K562 (cell line): ENCODE results near the gene GJC2. TPM values are rescaled to one million over a fixed set of nuclear protein-coding genes. Genes with fewer than 3 reads are reported as not detected.

Experiments used
- E2F1 ChIP-seq: sonication (generic); formaldehyde crosslinking; IDR thresholded peaks from 2 replicates; pipeline ENCODE4 v1.8.1; 2023; ENCODE audit warnings: mild to moderate bottlenecking, missing genetic modification reagents, moderate library complexity
- EZH2 ChIP-seq: IDR thresholded peaks from 2 replicates; pipeline ENCODE4 v1.6.1; 2012; ENCODE audit warnings: low read depth, mild to moderate bottlenecking, inconsistent platforms, low read length, borderline replicate concordance
- FOXJ2 ChIP-seq: fragments of 200-800 bp; sonication (Bioruptor generic); IDR thresholded peaks from 2 replicates; pipeline ENCODE4 v1.6.1; 2016; ENCODE audit warnings: missing genetic modification characterization, missing compliant biosample characterization
- GTF2F1 ChIP-seq: IDR thresholded peaks from 2 replicates; pipeline ENCODE4 v1.6.1; 2011; ENCODE audit warnings: low read depth, low read length, improper control_type of control experiment
- HDAC3 ChIP-seq: fragments of 450-650 bp; IDR thresholded peaks from 2 replicates; pipeline ENCODE4 v1.6.1; 2018; ENCODE audit warnings: borderline replicate concordance, mild to moderate bottlenecking, moderate library complexity; ENCODE audit not compliant: partially characterized antibody
- HMGN3 ChIP-seq: IDR thresholded peaks from 2 replicates; pipeline ENCODE4 v1.6.1; 2011; ENCODE audit warnings: borderline replicate concordance, low read depth, mild to moderate bottlenecking, mixed read lengths, low read length; ENCODE audit not compliant: insufficient read length; ENCODE audit errors: extremely low read depth
- HOXB6 ChIP-seq: fragments of 250-450 bp; sonication (Bioruptor Pico); IDR thresholded peaks from 2 replicates; pipeline ENCODE4 v1.5.1; 2022; ENCODE audit warnings: mild to moderate bottlenecking, borderline replicate concordance
- MCM7 ChIP-seq, 2 experiments: fragments of 450-650 bp; IDR thresholded peaks; 2 replicates each; pipeline ENCODE4 v1.6.1; 2016 to 2018
- MEF2A ChIP-seq: IDR thresholded peaks from 2 replicates; pipeline ENCODE4 v1.6.1; 2011; ENCODE audit warnings: low read depth, mild to moderate bottlenecking, low read length, moderate library complexity; ENCODE audit not compliant: control insufficient read depth
- NCOA2 ChIP-seq, 2 experiments: fragments of 450-650 bp; IDR thresholded peaks; 2 replicates each; pipeline ENCODE4 v1.6.1; 2018; ENCODE audit warnings: mild to moderate bottlenecking in 2 of 2, moderate library complexity in 1 of 2; ENCODE audit not compliant: partially characterized antibody in 2 of 2
- NR4A1 ChIP-seq, 2 experiments: fragments of 250-450 bp in 1 of 2; fragments of 450-650 bp in 1 of 2; sonication (Bioruptor Pico) in 1 of 2; IDR thresholded peaks; 2 replicates each; pipeline versions ENCODE4 v1.4.0 to v1.6.1; 2016 to 2020; ENCODE audit warnings: mild to moderate bottlenecking in 2 of 2, missing compliant biosample characterization in 1 of 2, missing genetic modification characterization in 1 of 2, moderate library complexity in 1 of 2
- POLR2G ChIP-seq: fragments of 200-400 bp; formaldehyde crosslinking; IDR thresholded peaks from 2 replicates; pipeline ENCODE4 v1.6.1; 2017; ENCODE audit warnings: low read depth, mild to moderate bottlenecking, antibody characterized with exemption, low read length, moderate library complexity
- SREBF1 ChIP-seq: fragments of 150-350 bp; IDR thresholded peaks from 2 replicates; pipeline ENCODE4 v1.6.1; 2014; ENCODE audit warnings: antibody characterized with exemption, low read depth, low read length, borderline replicate concordance
- SRF ChIP-seq, 2 experiments: fragments of 250-450, 450-650 bp in 1 of 2; sonication (Bioruptor Pico) in 1 of 2; sonication (generic) in 1 of 2; formaldehyde crosslinking; IDR thresholded peaks; 2 replicates each; pipeline versions ENCODE4 v1.5.0 to v1.5.1; 2020 to 2022; ENCODE audit warnings: mild to moderate bottlenecking in 1 of 2, missing genetic modification reagents in 1 of 2
- TEAD4 ChIP-seq, 2 experiments: sonication (generic) in 1 of 2; formaldehyde crosslinking in 1 of 2; IDR thresholded peaks; 2 replicates each; pipeline versions ENCODE4 v1.6.1 to v1.8.0; 2012 to 2022; ENCODE audit warnings: borderline replicate concordance in 1 of 2, inconsistent platforms in 1 of 2, low read length in 1 of 2, mild to moderate bottlenecking in 1 of 2, missing genetic modification reagents in 1 of 2
- THRA ChIP-seq: fragments of 450-650 bp; IDR thresholded peaks from 2 replicates; pipeline ENCODE4 v1.6.1; 2017; ENCODE audit warnings: mild to moderate bottlenecking, moderate library complexity
- WHSC1 ChIP-seq: IDR thresholded peaks from one replicate; pipeline ENCODE4 v1.6.1; 2012; ENCODE audit warnings: low read length, control low read depth, inconsistent platforms
- ZNF280B ChIP-seq: fragments of 250-450 bp; sonication (Bioruptor Pico); IDR thresholded peaks from 2 replicates; pipeline ENCODE4 v1.5.1; 2021; ENCODE audit warnings: mild to moderate bottlenecking
- polyA plus RNA-seq, 8 experiments: library from polyadenylated mRNA; depleted of rRNA in 4 of 8; stranded (reverse) in 5 of 8; unstranded in 3 of 8; fragments of >200 nt; fragmentation: Nextera tagmentation in 2 of 8; fragmentation: Illumina TruSeq in 1 of 8; extraction: Ambion mirVana in 2 of 8; extraction: Trizol in 1 of 8; gene quantifications; 2 replicates each; pipeline versions ENCODE4 v1.2.1 to v1.2.3, GENCODE V29; 2011 to 2014; ENCODE audit warnings: inconsistent platforms in 1 of 8, missing spikeins in 1 of 8
- total RNA-seq, 7 experiments: library from RNA; depleted of rRNA in 6 of 7; stranded (reverse); fragments of >200 nt in 6 of 7; fragmentation: Illumina TruSeq in 2 of 7; extraction: Trizol in 2 of 7; gene quantifications; 2 replicates each; pipeline versions ENCODE4 v1.2.1 to v1.2.3, GENCODE V29; 2011 to 2021; ENCODE audit warnings: low replicate concordance in 1 of 7
- TF ChIP-seq, protein P1 (sequence below): sonication (generic); formaldehyde crosslinking; IDR thresholded peaks from 2 replicates; pipeline ENCODE4 v1.8.1; 2023; ENCODE audit warnings: mild to moderate bottlenecking, missing genetic modification reagents

Gene GJC2
- total and polyA plus RNA-seq, 9 of the 15 experiments (the other 6 are each of a cell fraction or from before 2014, with no cell fraction given), result 0.03 to 0.62 (median 0.11) TPM; not detected in 2

GRCh38 chr1:228109073-228109961 is 40.4 kb upstream of the GJC2 start, which contains the start of gene MRPL55 (continued):
- TF ChIP-seq HMGN3 (peak; percentile 95), HDAC3 (no peak), HOXB6 (no peak), ZNF280B (no peak), NR4A1 (CRISPR knock-in tag; IDR thresholded peaks at IDR 0.05) (no peak; the same call in 1 of the 2 replicates), NR4A1 (tag; IDR thresholded peaks at IDR 0.05) (no peak), FOXJ2 (tag) (no peak), EZH2 (no peak), MCM7 (IDR thresholded peaks at IDR 0.05) (no peak), GTF2F1 (no peak), NCOA2 (IDR thresholded peaks at IDR 0.05; ENCODE audit: partially characterized antibody in 2 of 2) (no peak), SRF (CRISPR knock-in tag; IDR thresholded peaks at IDR 0.05) (peak in 1 of 2 experiments; percentile 68; a peak in 1 of 4 replicates), SREBF1 (no peak), E2F1 (CRISPR knock-in tag) (peak; percentile 27; the same call in 1 of the 2 replicates), POLR2G (peak; percentile 97), WHSC1 (no peak), THRA (no peak), MEF2A (no peak), TEAD4 (IDR thresholded peaks at IDR 0.05; ENCODE audit: low read length) (no peak), TEAD4 (CRISPR knock-in tag; IDR thresholded peaks at IDR 0.05; ENCODE audit: borderline replicate concordance) (no peak)
- TF ChIP-seq, protein P1, sequence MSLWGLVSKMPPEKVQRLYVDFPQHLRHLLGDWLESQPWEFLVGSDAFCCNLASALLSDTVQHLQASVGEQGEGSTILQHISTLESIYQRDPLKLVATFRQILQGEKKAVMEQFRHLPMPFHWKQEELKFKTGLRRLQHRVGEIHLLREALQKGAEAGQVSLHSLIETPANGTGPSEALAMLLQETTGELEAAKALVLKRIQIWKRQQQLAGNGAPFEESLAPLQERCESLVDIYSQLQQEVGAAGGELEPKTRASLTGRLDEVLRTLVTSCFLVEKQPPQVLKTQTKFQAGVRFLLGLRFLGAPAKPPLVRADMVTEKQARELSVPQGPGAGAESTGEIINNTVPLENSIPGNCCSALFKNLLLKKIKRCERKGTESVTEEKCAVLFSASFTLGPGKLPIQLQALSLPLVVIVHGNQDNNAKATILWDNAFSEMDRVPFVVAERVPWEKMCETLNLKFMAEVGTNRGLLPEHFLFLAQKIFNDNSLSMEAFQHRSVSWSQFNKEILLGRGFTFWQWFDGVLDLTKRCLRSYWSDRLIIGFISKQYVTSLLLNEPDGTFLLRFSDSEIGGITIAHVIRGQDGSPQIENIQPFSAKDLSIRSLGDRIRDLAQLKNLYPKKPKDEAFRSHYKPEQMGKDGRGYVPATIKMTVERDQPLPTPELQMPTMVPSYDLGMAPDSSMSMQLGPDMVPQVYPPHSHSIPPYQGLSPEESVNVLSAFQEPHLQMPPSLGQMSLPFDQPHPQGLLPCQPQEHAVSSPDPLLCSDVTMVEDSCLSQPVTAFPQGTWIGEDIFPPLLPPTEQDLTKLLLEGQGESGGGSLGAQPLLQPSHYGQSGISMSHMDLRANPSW (CRISPR knock-in tag), result peak; percentile 12; the same call in 1 of the 2 replicates
